Trophoblast cell (in vitro differentiated cells and primary cell): ENCODE measurements around the gene TRMU.

ENCODE experiments used
- DNase-seq, 2 donors: peaks; one replicate each; pipeline ENCODE4 v3.0.0-alpha.2; 2016
- H2AFZ ChIP-seq: 2 replicates; pipeline ENCODE4 v1.6.1; 2013; ENCODE audit warnings: low read length, moderate library complexity, mild to moderate bottlenecking; ENCODE audit not compliant: insufficient read depth, poor library complexity
- H2AK5ac ChIP-seq: 2 replicates; pipeline ENCODE4 v1.6.1; 2013; ENCODE audit warnings: mild to moderate bottlenecking, low read length
- H2BK120ac ChIP-seq: 2 replicates; pipeline ENCODE4 v1.6.1; 2013; ENCODE audit warnings: low read length, mild to moderate bottlenecking, moderate library complexity; ENCODE audit not compliant: insufficient read depth, poor library complexity
- H2BK12ac ChIP-seq: 2 replicates; pipeline ENCODE4 v1.6.1; 2013; ENCODE audit warnings: mild to moderate bottlenecking, low read length, moderate library complexity
- H2BK5ac ChIP-seq: 2 replicates; pipeline ENCODE4 v1.6.1; 2013; ENCODE audit warnings: low read length, low read depth, moderate library complexity, mild to moderate bottlenecking; ENCODE audit not compliant: poor library complexity
- H3K14ac ChIP-seq: 2 replicates; pipeline ENCODE4 v1.6.1; 2013; ENCODE audit warnings: mild to moderate bottlenecking, low read length
- H3K18ac ChIP-seq: 2 replicates; pipeline ENCODE4 v1.6.1; 2013; ENCODE audit warnings: mild to moderate bottlenecking, low read length
- H3K23ac ChIP-seq: 2 replicates; pipeline ENCODE4 v1.6.1; 2013; ENCODE audit warnings: low read length
- H3K27ac ChIP-seq: 2 replicates; pipeline ENCODE4 v1.5.1; 2013; ENCODE audit warnings: low read depth, mild to moderate bottlenecking, inconsistent platforms, low read length, moderate library complexity
- H3K27me3 ChIP-seq: 2 replicates; pipeline ENCODE4 v1.6.1; 2013; ENCODE audit warnings: inconsistent platforms, mild to moderate bottlenecking, low read length, moderate library complexity; ENCODE audit not compliant: insufficient read depth
- H3K36me3 ChIP-seq, 2 experiments: 1 replicate in 1 of 2; 2 replicates in 1 of 2; pipeline ENCODE4 v1.6.1; 2013; ENCODE audit warnings: low read length in 2 of 2, mild to moderate bottlenecking in 2 of 2, moderate library complexity in 1 of 2; ENCODE audit not compliant: insufficient read depth in 2 of 2, control insufficient read depth in 1 of 2
- H3K4ac ChIP-seq: 2 replicates; pipeline ENCODE4 v1.6.1; 2013; ENCODE audit warnings: low read depth, mild to moderate bottlenecking, low read length, moderate library complexity
- H3K4me1 ChIP-seq, 2 experiments: 1 replicate in 1 of 2; 2 replicates in 1 of 2; pipeline ENCODE4 v1.6.1; 2013; ENCODE audit warnings: low read length in 2 of 2, mild to moderate bottlenecking in 2 of 2, moderate library complexity in 1 of 2; ENCODE audit not compliant: insufficient read depth in 2 of 2, control insufficient read depth in 1 of 2
- H3K4me2 ChIP-seq: 2 replicates; pipeline ENCODE4 v1.6.1; 2013; ENCODE audit warnings: inconsistent platforms, mild to moderate bottlenecking, low read length, moderate library complexity
- H3K4me3 ChIP-seq: 2 replicates; pipeline ENCODE4 v1.5.1; 2013; ENCODE audit warnings: mild to moderate bottlenecking, low read depth, low read length, inconsistent platforms
- H3K79me1 ChIP-seq: one replicate; pipeline ENCODE4 v1.6.1; 2013; ENCODE audit warnings: low read length
- H3K79me2 ChIP-seq: 2 replicates; pipeline ENCODE4 v1.6.1; 2013; ENCODE audit warnings: low read length, mild to moderate bottlenecking; ENCODE audit not compliant: control insufficient read depth, insufficient read depth, poor library complexity
- H3K9ac ChIP-seq: 2 replicates; pipeline ENCODE4 v1.6.1; 2013; ENCODE audit warnings: mild to moderate bottlenecking, low read length
- H3K9me3 ChIP-seq: 2 replicates; pipeline ENCODE4 v1.6.1; 2013; ENCODE audit warnings: low read depth, mild to moderate bottlenecking, control low read depth, inconsistent platforms, low read length; ENCODE audit not compliant: insufficient read depth
- H4K12ac ChIP-seq: 2 replicates; pipeline ENCODE4 v1.6.1; 2013; ENCODE audit warnings: low read depth, mild to moderate bottlenecking, low read length, moderate library complexity
- H4K8ac ChIP-seq: 2 replicates; pipeline ENCODE4 v1.6.1; 2013; ENCODE audit warnings: low read depth, mild to moderate bottlenecking, low read length, moderate library complexity
- H4K91ac ChIP-seq: one replicate; pipeline ENCODE4 v1.6.1; 2013; ENCODE audit warnings: low read depth, mild to moderate bottlenecking, low read length, moderate library complexity
- whole genome bisulfite sequencing: extraction: QIAGEN DNeasy Blood & Tissue Kit; methylation state at CpG from one replicate; pipeline ENCODE4 v1.1.7; 2013; ENCODE audit warnings: missing lambda C conversion rate; ENCODE audit not compliant: insufficient read length, insufficient coverage; ENCODE audit errors: extremely low coverage; 5-methylcytosine and 5-hydroxymethylcytosine counted together

Gene TRMU

GRCh38 chr22:46294784-46295183 lies 40.7 kb upstream of the TRMU start:
- peaks cover 10% of the 10 kb centered on the region for H3K79me1 ChIP-seq
- no peak overlapping the region for H3K4me2 ChIP-seq
- no peak overlapping the region for H3K14ac ChIP-seq
- peaks cover 6 to 10% of the 10 kb centered on the region in 2 experiments for H3K4me1 ChIP-seq
- H3K9me3 ChIP-seq: peaks cover 1% of the 10 kb centered on the region
- H4K91ac ChIP-seq: no peak overlapping the region
- H3K27me3 ChIP-seq: no peaks in the 10 kb centered on the region
- no peak overlapping the region for H3K18ac ChIP-seq
- H3K23ac ChIP-seq: no peak overlapping the region
- H3K36me3 ChIP-seq: peaks cover 8 to 29% of the 10 kb centered on the region in 2 experiments
- no peak overlapping the region for H3K4me3 ChIP-seq
- peaks cover 9% of the 10 kb centered on the region for H3K79me2 ChIP-seq
- H3K4ac ChIP-seq: no peak overlapping the region
- H4K8ac ChIP-seq: no peak overlapping the region
- H2AK5ac ChIP-seq: no peak overlapping the region
- H3K27ac ChIP-seq: no peak overlapping the region
- H3K9ac ChIP-seq: no peak overlapping the region
- H2BK12ac ChIP-seq: no peak overlapping the region
- DNase-seq: no peak
- no peak overlapping the region for H2BK5ac ChIP-seq
- H4K12ac ChIP-seq: no peak overlapping the region
- H2BK120ac ChIP-seq: no peak overlapping the region
- WGBS: no CpG with 5 or more reads among the region's 2 CpGs
- H2AFZ ChIP-seq: no peak overlapping the region

GRCh38 chr22:46295277-46295971 lies 40.1 kb upstream of the TRMU start:
- H3K9ac ChIP-seq: no peak overlapping the region
- H4K8ac ChIP-seq: peak overlapping the region; percentile 93
- H3K79me1 ChIP-seq: peaks cover 10% of the 10 kb centered on the region
- H3K14ac ChIP-seq: no peak overlapping the region
- WGBS: no CpG with 5 or more reads among the region's 4 CpGs
- no peak for DNase-seq
- peaks cover 9% of the 10 kb centered on the region for H3K79me2 ChIP-seq
- no peak overlapping the region for H2BK120ac ChIP-seq
- H3K36me3 ChIP-seq: peaks cover 10 to 31% of the 10 kb centered on the region in 2 experiments
- no peaks in the 10 kb centered on the region for H3K27me3 ChIP-seq
- H3K18ac ChIP-seq: no peak overlapping the region
- H3K4ac ChIP-seq: no peak overlapping the region
- H3K4me1 ChIP-seq: peaks cover 6 to 10% of the 10 kb centered on the region in 2 experiments
- H3K4me2 ChIP-seq: peak overlapping the region; percentile 76
- H4K91ac ChIP-seq: no peak overlapping the region
- peaks cover 1% of the 10 kb centered on the region for H3K9me3 ChIP-seq
- no peak overlapping the region for H2BK5ac ChIP-seq
- no peak overlapping the region for H3K23ac ChIP-seq
- H2AK5ac ChIP-seq: no peak overlapping the region
- H4K12ac ChIP-seq: peak overlapping the region; percentile 90
- H3K27ac ChIP-seq: no peak overlapping the region
- no peak overlapping the region for H3K4me3 ChIP-seq
- no peak overlapping the region for H2BK12ac ChIP-seq
- H2AFZ ChIP-seq: peak overlapping the region; percentile 86

DNA sequence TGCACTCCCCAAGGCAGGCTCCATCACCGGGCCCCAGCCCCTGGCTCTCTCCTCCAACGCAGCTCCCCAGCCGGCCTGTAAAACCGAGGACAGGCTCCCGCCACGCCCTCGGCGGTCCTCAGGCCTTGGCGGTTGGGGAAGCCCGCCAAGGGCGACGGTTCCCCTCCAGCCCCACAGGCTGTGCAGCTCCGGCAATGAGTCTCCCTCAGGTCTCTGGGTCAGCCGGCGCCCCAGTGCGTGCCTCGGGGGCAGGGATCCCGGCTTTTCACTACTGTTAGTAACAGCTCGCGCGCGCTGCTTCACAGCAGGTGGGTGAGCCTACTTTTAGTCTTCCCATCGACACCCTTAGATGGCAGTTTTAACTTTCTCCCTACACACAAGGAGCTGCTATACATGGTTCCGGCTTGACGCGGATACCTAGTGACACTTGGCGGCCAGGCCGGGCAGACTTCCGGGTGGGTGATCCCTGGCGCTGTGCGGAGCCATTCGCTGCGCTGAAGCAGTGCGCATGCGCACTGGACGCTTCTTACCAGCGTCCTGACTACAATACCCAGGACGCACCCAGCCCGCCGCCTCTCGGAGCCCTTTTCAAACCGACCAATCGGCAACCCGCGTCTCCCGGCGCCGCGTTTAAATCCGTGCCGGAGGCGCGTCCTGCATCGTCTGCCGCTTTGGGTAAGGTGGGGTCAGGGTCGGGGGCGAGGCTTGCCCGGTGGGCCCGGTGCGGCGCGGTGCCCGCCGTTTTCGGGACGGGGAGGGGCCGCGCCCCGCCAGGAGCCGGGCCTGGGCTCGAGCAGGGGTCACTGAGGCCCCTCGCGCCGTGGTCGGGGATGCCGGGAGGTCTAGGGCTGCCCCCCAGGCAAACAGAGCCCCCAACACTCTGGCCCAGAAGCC lies 39.0 kb upstream of the TRMU start, which contains the start of gene GTSE1:
Gene GTSE1, plus strand, starts transcription at position 614 of the 894 bp plus-strand sequence. CDS start 531 bp downstream, outside the sequence.
- Histone ChIP-seq H3K14ac (peak within 1 kb of the TSS; percentile 81), H2BK5ac (peak within 1 kb of the TSS; percentile 70), H2BK120ac (peak within 1 kb of the TSS; percentile 64), H4K91ac (peak within 1 kb of the TSS; percentile 91), H3K79me2 (peaks cover 9% of the 10 kb centered on the region), H4K12ac (peak within 1 kb of the TSS; percentile 90), H3K23ac (no peak within 1 kb of the TSS), H4K8ac (peak within 1 kb of the TSS; percentile 93), H3K9ac (peak within 1 kb of the TSS; percentile 78), H3K36me3 (peaks cover 9 to 35% of the 10 kb centered on the region in 2 experiments), H3K4me2 (peak within 1 kb of the TSS; percentile 92), H3K4me3 (peak within 1 kb of the TSS; percentile 87), H3K27ac (peak within 1 kb of the TSS; percentile 46), H2AK5ac (peak within 1 kb of the TSS; percentile 29), H3K4me1 (peaks cover 6 to 10% of the 10 kb centered on the region in 2 experiments), H3K4ac (peak within 1 kb of the TSS; percentile 53), H3K79me1 (peaks cover 10% of the 10 kb centered on the region), H3K18ac (peak within 1 kb of the TSS; percentile 92), H3K27me3 (no peaks in the 10 kb centered on the region), H3K9me3 (peaks cover 1% of the 10 kb centered on the region), H2BK12ac (no peak within 1 kb of the TSS), H2AFZ (peak within 1 kb of the TSS; percentile 86)
- DNase-seq: peak; percentile 97 to 99
- no CpG with 5 or more reads among the region's 76 CpGs for WGBS

GRCh38 chr22:46297151-46297812 lies 38.2 kb upstream of the TRMU start:
- Histone ChIP-seq H3K9ac (peak overlapping the region; percentile 78), H2AK5ac (peak overlapping the region; percentile 29), H4K8ac (peak overlapping the region; percentile 64), H2BK5ac (peak overlapping the region; percentile 70), H4K91ac (peak overlapping the region; percentile 91), H2AFZ (peak overlapping the region; percentile 83), H3K27me3 (no peaks in the 10 kb centered on the region), H3K14ac (peak overlapping the region; percentile 81), H3K18ac (peak overlapping the region; percentile 92), H3K4me2 (peak overlapping the region; percentile 92), H3K36me3 (peaks cover 12 to 31% of the 10 kb centered on the region in 2 experiments), H3K4me1 (peaks cover 6 to 10% of the 10 kb centered on the region in 2 experiments), H3K4ac (peak overlapping the region; percentile 53), H4K12ac (peak overlapping the region; percentile 72), H3K9me3 (peaks cover 1% of the 10 kb centered on the region), H3K79me2 (peaks cover 9% of the 10 kb centered on the region), H3K4me3 (peak overlapping the region; percentile 87), H3K27ac (no peak overlapping the region), H2BK120ac (peak overlapping the region; percentile 64), H3K79me1 (peaks cover 10% of the 10 kb centered on the region), H2BK12ac (no peak overlapping the region), H3K23ac (no peak overlapping the region)
- no CpG with 5 or more reads among the region's 32 CpGs for WGBS
- peak in 1 of 2 donors; percentile 9 for DNase-seq
